Astrocyte of the hippocampus (primary cell): Measurements from ENCODE around the gene MED15.
"Not testable (repeated sequence)": the region's sequence is repeated elsewhere in the genome, so short reads cannot be mapped to it uniquely, and the experiment has no call there.

Experiments
- DNase-seq: peaks from one replicate; pipeline ENCODE4 v3.0.0; 2011; ENCODE audit warnings: low read depth, low spot score

MED15 gene

DNA sequence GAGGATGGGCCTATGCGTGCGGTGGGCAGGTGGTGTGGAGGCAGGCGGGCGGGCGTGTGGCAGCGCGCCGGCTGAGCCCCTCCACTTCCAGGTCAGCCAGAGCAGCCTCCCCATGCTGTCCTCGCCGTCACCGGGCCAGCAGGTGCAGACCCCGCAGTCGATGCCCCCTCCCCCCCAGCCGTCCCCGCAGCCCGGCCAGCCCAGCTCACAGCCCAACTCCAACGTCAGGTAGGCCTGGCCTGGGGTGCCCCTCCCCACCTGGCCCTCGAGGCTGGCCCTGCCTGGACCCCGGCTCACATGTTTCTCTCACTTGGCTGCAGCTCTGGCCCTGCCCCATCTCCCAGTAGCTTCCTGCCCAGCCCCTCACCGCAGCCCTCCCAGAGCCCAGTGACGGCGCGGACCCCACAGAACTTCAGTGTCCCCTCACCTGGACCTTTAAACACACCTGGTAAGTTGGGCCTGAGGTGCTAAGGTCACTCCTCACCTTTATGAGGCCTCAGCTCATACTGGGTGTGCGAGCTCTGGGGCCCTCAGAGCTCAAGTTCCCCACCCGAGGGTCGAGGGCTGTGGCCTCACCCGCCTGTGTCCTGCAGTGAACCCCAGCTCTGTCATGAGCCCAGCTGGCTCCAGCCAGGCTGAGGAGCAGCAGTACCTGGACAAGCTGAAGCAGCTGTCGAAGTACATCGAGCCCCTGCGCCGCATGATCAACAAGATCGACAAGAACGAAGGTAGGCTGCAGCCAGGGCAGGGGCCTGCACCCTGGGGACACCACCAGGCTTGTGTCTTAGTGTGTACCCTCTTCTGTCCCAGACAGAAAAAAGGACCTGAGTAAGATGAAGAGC lies 75.3 kb downstream of the MED15 start:
- DNase-seq = no peak

DNA sequence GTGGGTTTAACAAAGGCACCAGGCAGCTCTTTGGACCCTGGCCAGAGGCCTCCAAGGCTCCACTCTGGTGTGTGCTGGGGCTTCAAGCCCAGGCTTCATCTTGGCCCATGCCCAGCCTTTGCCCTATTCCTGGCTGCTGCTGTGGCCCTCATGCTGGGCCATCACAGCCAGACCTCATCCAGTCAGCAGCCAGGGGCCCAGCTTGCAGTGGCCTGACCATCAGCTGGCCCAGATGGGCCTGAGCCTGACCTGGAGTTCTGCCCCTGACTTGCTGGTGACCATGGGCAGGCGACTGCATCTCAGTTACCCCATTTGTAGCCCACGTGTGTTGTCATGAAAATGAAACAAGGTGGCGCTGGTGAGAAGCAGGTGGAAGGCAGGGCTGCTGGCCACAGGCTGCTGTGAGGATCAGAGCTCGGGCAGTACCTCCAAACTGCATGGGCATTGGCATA lies 76.1 kb downstream of the MED15 start:
- DNase-seq = no peak

DNA sequence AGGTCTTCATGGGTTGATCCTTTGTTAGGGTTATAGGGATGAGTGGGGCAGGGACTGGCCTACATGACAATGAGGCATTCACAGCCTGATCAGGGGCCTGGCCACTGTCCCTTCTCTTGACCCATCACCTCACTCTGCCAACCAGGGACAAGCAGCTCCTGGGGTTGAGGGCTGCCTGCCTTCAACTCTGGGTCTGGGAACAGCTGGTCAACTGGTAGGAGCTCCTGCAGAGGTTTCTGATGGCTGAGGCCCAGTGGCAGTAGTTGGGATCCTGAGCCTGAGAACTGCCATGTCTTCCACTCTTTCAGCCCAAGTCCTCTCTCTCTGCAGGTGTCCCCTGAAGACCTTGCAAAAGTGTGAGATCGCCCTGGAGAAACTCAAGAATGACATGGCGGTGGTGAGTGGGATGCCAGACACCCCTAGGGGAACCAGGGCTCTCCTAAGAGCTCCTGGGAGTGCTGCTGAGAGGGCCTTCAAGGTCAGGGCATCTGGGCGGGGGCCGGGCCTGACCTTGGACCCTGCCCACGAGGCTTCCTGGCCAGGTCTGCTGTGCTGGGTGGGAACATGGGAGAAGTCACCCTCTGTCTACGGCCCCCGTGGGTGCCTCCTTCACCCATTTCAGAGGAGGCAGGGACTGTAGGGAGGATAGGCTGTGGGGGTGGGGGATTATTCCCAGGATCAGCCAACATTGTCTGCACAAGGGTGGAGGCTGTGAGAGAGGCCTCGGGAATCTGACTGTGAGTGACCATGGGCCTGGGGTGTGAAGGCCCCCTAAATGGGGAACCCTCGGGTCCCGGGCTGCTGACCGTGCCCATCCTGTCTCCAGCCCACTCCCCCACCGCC lies 76.8 kb downstream of the MED15 start:
- DNase-seq = no peak

DNA sequence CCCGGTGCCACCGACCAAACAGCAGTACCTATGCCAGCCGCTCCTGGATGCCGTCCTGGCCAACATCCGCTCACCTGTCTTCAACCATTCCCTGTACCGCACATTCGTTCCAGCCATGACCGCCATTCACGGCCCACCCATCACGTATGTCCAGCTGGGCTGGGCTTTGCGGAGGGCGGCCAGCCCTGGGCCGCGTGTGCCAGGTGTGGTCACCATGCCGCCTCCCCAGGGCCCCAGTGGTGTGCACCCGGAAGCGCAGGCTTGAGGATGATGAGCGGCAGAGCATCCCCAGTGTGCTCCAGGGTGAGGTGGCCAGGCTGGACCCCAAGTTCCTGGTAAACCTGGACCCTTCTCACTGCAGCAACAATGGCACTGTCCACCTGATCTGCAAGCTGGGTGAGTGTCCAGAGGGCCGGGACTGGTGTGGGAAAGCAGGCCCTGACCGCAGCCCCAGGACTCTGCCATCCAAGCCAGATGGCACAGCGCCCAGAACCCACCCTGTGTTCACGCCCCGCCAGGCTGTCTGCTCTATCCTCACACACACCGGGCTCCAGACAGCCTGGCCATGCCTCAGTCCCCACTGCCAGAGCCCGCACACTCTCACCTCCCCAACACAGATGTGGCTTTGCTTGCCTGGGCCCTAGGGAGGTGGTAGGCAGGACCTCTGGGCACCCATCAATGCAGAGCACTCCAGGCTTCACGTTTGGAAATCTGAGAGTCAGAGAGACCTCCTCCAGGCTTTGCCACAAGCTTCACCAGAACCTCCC lies 77.6 kb downstream of the MED15 start:
- peak; percentile 69 for DNase-seq

DNA sequence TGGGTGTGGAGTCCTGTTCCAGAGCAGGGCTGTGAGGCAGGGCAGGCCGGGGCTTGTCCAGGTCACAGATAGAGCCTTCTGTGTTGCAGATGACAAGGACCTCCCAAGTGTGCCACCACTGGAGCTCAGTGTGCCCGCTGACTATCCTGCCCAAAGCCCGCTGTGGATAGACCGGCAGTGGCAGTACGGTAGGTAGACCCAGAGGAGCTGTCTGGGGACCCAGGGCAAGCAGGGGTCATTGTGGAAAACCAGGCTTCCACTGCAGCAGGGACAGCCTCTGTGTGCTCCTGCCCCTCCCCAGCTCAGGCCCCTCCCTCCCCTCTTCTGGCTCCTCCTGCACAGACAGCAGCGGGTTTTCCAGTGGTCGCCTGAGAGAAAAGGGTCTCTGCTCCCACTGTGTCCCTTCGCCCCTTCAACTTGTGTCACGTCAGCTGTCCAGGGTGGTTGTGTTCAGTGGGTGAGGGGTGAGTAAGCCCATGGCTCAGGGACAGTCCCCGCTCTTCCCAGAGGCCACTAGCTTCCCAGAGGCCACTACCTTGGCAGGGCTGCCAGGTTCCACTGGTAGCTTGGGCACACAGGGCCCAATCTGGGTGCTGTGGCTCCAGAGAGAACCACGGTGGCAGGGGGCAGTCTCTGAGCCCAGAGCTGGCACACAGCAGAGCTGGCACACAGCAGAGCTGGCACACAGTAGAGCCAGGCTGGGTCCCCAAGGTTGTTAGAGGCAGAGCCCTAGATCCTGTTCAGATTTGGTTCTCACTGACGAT lies 78.4 kb downstream of the MED15 start:
- DNase-seq = no peak

DNA sequence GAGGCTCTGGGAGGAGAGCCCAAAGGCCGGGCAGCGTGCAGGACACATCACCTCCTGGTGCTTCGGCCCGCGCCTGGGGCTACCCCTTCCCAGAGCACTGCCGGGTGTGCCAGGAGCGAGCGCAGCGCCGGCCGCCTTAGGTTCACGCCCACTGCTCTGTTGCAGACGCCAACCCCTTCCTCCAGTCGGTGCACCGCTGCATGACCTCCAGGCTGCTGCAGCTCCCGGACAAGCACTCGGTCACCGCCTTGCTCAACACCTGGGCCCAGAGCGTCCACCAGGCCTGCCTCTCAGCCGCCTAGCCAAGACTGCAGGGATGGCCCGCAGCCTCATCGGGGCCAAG lies 79.0 kb downstream of the MED15 start:
- DNase-seq = no peak

DNA sequence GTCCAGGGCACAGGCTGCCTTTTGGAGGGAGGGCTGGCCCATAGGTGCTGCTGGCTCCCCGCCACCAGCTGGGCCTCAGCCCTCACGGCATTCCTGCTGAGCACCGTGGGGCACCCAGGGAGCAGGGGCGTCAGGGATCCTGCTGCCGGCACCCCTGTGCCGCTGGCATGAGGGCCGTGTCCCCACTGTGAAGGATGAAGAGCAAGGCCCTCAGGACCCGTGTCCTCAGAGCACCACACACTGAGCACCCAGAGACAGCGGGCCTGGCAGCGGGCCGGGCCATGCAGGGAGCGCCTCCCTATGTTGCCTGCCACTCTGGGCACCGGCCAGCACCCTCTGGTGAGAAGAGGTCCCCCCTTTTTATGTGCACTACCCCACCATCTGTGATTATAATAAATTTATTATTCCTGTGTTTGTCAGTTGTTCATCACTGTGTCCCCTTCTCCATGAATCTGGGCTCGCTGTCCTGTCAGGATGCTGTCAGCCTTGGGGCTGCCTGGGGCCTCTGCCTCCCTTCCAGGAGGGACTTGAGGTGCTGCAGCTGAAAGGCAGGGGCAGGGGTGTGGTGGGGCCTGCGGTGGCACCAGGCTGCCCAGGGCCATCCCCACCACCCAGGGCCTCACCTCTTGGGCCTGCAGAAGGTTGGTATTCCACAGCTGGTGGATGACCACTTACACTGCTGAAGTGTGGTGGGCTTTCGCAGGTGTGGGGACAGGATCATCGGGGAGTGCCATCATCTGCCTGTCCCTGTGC lies 80.0 kb downstream of the MED15 start:
- no peak for DNase-seq

DNA sequence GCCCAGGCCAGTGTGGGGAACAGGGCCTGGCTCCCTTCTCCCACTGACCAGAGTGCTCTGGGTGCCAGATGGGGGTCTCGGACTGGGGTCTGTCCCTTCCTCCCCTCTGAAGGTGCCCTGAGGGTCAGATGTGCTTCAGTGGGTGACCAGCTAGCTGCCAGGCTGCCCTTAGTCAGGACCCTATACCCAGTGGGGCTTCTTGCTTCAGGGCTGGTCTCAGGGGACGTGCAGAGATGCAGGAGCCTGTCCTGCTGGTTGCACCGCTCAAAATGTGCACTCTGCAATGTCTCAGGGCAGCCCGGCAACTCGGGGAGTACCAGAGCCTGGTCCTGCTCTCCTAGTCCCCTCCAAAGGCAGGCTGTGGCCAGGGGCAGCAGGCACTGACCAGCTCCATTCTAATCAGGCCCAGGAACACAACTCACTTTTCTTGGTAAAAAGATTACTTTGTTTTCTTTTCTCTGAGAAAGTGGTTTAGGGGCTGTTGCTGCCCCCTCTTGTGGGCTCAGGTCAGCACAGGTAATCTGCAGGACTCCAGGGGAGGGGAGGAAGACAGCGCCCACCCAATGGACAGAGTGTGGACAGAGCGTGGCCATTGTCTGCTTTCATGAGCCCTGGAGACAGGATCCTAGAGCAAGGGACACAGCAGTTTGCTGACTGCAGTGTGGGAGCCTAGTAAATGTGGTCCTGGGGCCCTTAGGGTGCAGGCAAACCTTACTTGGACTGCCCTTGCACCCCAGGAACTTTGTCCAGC lies 80.9 kb downstream of the MED15 start:
- no peak for DNase-seq

DNA sequence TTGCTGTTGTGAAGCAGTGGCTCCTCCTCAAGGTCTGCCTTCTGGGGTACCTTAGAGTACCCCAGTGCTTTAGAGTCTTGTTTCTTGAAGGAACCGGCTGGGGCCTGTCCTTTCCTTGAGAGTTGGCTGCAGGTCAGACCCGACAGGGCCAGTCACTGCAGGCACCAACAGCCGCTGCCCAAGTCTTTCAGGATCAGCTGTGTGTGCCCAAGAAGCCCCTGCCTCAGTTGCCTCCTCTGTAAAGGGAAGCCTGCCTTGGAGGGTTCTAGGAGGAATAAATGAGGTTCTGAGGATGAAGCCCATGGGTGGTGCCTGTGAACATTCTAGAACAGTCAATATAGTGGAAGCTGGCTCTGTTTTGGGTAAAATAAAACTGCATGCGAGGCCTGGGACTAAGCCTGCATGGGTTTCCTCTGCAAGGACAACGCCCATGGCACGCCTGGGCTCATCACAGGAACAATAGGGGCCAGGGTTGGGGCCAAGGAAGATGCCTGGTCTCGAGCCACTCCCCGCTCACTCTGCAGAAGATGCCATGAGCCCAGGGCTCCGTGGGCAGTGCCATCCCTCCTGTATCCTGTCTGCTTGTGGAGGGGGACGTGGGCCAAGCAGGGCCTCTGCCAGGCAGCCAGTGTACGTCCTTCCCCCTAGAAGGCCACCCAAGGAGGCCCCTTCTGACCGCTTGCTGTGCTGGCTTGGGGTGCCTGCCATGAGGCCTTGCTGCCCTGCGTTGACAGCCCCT lies 81.6 kb downstream of the MED15 start:
- DNase-seq = no peak

DNA sequence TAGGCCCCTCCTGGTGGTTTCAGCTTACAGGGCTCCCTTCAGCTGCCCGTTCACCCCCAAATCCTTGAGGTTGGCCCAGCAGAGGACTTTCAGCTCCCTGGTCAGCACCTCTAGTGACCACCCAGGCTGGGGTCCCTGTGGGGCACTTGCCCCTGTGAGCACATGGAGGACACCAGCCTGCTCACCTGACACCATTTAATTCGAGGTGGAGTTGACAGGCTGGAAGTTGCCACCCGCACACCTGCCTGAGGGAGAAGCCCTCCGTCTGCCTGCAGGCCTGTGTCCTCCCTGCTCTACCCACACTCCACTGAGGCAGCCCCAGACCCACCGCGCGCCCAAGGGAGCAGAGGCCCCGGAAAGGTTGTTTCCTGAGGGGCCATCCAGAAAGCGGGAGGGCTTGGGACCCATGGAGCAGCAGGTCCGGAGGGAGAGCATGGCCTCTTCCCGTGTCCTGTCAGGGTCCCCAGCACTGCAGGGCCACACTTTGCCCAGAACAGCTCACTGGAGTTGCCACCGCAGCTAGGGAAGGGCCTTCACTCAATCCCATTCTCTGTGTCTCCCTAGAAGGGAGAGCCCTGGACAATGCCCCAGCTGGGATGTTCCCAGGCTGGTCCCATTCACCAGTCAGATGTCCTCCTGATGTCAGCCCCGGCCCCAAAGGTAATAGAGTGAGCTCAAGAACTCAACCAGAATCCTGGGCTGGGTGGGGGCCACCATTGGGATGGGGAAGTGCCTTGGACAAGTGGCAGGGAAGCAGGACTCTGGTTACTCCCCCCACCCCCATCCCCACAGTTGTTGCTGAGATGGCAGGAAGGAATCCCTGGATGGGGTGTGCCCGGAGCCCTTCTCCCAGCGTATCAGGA lies 82.4 kb downstream of the MED15 start:
- DNase-seq = no peak

DNA sequence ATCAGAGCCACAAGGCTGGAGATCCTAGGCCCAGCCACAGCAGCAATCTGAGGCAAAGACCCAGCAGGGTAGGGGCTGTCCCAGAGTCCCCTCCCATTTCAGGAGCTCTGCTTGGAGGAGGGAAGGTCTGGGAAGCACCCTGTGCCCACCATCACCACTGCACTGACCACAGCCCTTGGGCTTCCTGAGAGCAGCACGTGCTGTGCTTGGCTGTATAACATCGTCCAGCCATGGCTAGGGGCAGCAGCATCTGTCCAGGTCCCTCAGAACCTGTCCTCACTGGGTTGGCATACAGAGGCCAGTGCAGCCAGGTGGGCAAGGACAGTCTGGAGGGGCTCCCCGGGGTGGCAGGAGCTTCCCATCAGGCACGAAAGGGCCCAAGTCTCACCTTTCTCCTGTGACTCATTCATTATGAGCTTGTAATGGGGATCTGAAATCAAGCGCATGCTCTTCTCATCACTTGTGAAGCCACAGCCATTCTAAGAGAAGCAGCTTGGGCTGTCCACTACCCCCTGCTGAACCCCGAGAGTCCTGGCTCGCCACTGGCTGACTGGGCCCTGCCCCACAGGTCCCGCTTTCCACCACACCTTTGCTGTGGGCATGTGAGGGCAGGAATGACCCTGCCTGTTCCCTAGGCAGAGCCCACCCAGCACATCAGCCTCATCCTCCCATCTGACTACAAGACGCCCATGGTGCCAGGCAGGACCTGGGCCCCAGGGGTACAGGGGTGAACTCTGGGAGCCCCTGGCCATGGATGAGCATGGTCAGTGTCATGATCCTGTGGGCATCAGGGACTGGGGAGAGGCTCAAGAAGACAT lies 83.3 kb downstream of the MED15 start:
- no peak for DNase-seq

DNA sequence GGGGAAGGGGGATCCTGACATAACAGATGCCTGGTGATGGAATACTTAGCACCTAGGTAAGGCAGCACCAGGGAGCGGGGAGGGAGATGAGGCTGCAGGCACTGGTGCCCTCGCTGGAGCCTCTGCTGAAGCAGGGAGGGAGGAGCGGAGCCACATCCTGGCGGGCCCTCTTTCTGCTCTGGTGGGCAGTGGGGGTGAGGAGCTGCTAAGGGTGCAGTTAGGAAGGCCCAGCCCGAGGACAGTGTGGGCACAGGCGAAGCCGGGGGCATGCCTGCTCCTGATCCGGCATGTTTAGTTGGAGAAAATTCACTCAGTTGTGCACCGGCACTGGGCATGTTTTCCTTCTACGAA lies 83.9 kb downstream of the MED15 start:
- DNase-seq = no peak

DNA sequence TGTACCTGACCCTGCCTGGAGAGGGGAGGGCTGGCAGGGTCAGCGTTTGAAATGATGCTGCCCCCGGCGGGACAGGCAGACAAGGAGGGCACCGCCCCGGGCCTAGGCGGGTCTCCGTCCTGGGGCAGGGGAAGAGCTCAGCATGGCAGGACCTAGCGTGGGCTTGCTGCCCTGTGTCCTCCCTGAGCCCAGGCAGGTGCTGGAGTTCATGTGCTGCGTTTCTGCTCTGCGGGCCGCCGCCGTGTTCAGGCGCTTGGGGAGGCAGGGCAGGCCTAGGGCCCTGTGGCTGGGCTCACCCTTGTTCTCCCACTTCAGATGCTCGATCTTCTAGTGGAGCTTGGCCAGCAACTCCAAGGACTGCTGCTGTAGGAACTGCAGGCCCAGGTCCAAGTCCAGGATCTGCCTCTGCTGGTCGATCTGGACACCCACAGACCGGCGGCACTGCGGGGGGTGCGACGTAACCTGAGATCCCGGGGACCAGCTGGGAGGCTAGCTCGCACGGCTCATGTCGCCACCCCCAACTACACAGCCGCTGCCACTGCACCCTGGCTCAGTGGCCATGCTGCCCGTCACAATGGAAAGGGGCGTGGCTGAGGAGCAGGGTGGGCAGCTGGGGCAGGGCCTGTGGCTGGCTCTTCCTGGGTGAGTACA lies 84.4 kb downstream of the MED15 start:
- no peak for DNase-seq

DNA sequence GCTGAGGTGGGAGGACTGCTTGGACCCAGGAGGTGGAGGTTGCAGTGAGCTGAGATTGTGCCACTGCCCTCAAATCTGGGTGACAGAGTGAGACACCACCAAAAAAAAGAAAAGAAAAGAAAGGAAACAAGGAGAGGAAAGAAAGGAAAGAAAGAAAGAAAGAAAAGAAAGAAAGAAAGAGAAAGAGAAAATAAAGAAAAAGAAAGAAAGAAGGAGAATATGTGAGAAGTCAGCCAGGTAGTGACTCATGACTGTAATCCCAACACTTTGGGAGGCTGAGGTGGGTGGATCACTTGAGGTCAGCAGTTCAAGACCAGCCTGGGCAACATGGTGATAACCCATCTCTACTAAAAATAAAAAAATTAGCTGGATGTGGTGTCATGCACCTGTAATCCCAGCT lies 86.6 kb downstream of the MED15 start:
- DNase-seq = not testable (repeated sequence)

DNA sequence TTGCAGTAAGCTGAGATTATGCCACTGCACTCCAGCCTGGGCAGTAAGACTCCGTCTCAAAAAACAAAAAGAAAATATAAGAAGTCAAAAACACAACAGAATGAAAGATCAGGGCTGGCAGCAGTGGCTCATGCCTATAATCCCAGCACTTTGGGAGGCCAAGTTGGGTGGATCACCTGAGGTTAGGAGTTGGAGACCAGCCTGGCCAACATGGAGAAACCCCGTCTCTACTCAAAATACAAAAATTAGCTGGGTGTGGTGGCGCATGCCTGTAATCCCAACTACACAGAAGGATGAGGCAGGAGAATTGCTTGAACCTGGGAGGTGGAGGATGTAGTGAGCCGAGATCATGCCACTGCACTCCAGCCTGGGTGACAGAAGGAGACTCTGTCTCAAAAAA lies 87.1 kb downstream of the MED15 start:
- DNase-seq = not testable (repeated sequence)

DNA sequence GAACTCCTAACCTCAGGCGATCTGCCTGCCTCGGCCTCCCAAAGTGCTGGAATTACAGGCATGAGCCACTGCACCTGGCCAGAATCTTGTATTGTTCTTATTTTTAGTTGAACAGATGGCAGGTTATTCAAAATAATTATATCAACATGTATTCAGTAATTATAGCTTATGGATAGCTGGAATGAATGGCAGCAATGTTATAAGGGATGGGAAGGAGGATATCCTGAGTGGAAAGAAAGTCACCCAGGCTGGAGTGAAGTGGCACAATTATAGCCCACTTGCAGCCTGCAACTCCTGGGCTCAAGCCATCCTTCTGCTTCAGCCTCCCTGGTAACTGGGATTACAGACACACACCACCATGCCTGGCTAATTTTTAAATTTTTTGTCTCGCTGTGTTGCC lies 88.1 kb downstream of the MED15 start:
- DNase-seq = no peak

DNA sequence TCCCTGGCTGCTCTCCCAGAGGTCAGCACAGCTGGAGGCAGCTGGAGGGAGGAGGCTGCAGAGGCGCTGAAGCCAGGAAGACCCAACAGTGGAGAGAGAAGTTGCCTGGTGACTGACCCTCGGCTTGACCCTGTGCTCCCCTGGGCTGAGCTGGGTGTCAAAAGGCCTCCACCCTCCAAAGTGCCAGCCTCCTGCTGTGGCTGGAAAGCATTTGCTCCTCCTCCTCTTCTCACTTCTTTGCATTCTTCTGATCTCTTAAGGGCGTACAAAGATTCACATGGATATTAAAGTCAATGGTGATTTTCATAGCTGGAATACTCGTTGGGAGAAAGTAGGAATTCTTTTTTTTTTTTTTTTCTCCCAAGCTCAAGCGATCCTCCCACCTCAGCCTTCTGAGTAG lies 91.7 kb downstream of the MED15 start:
- DNase-seq = no peak
